NCI-H226 (cell line): Measurements from ENCODE around the gene GASK1A.

Experiments used
- DNase-seq: peaks from one replicate; pipeline ENCODE4 v3.0.0-alpha.2; 2015

Gene GASK1A

DNA sequence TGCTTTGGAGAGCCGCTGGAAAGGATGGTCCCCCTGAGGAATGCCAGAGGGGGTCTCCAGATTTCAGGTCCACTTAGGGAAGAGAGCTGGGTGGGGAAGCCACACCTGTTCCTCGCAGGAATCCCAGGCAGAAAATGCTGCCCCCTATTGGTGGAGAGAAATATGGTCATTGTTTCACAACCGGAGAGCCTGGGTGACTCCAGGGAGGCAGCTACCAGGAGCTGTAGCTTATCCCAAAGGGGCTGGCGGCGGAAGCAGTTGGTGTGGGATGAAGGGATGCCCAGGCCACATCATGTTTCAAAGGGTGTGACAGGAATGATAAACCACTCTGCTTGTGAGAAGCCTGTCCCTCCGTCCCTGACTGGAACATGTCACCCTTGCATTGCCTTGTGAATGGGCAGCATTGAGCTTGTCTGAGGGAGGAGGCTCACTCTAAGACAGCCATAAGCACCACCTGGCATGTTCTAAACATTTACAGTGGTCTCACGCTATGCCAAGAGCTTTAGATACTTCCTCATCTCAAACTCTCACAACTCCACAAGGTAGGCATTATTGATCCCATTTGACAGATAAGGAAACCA, 92.3 kb downstream of the GASK1A start:
- DNase-seq: no peak

DNA sequence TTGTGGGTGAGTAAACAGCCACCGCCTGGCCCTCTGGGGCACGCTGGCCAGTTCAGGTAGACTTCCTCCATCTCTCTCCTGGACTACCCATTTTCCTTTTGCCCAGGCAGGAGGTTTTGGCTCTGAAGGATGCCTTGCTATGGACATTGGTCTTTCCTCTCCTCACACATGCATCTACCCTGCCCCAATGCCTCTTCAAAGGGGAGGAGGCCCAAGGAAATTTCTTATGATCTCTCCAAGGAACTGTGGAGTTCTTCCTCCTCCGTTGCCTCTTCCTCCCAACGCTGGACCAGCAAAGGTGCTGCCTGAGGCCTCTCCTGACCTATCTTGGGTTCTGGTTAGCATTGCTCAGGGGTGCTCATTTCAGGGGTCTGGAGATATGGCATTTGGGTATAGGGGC, 93.2 kb downstream of the GASK1A start:
- no peak for DNase-seq

DNA sequence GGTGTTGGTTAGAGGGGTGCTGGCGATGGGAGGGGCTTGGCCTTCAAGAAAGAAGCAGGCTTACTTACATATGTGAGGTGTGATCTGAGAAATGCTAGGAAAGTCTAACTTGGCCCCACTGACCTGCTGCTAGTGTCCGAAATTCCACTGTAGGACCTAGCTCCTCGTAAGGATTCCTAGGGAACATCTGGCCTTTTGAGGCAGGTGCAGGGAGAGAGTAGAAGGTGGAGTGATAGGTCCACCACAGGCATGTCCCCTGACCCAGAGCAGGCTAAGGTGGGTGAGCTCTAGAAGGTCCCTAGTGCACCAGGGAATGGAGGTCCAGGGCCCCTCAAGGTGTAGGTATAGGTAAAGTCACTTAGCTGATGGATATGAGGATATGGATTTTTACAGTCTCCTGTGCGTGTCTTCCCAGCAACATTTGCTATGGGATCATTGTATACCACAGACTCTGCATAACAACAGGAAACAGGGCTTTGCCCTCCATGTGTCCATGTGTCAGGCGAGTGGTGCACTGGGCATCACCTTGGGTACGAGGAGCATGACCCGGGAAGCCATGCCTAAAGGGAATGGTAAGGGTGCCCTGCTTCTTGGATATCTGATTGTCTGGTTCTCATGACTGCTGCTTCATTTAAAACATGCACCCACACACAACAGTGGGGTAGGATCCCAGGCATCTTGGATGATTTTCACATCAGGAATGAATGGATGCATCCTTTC, 94.2 kb downstream of the GASK1A start:
- DNase-seq: no peak

DNA sequence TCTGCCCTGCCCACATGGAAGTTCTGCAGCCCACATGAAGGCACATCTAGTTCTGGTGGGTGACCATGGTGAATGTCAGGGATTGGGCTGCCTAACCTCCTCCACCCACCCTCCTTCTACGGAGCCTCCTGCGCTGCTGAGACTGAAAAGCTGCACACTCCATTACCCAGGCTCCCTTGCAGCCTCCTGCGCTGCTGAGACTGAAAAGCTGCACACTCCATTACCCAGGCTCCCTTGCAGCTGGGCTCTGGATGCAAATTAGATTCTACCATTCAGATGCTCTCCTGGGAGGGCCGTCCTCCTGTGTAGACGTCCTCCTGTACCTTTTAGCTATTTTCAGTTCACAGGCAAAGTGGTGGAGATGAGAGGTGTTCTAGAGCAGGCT, 94.7 kb downstream of the GASK1A start:
- DNase-seq: no peak

DNA sequence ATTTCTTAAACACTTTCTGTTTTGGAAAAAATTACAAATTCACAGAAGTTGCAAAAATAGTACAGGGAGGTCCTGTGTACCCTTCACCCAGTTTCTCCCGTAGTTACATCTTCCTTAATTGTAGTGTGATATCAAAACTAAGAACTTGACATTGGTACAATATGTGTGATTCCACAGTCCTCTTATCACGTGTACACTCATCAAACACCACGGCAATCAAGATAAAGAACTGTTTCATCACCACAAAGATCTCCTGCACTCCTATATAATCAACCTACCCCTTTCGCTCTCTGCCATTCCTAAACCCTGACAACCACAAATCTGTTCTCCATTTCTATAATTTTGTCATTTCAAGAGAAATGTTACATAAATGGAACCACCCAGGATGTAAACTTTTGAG, 95.4 kb downstream of the GASK1A start:
- no peak for DNase-seq

DNA sequence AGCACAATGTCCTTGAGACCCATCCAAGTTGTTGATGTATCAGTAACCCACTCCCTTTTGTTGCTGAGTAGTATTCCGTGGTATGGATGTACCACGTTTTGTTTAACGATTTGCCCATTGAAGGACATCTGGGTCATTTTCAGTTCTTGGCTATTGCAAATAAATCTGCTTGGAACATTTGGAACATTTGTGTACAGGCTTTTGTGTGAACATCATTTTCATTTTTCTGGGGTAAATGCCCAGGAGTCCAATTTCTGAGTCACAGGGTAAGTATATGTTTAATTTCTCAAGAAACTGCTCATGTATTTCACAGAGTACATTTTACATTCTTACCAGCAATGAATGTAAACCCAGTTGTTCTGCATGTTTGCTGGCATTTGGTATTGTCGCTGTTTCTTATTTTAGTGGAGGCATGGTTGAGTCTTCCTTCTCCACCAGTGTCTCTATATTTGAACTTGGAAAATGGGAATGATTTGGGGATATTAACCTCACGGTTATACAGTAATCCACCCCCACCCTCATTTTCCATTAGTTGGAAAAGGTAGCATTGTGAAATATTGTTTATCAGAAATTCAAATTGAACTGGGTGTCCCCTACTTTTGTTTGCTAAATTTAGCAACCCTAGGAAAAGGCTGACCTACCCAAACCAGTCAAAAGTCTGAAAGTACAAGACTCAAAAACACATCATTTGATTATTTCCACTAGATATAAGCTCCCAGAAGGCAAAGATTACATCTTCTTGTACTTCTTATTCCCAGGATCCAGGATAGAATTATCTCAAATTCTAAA, 96.0 kb downstream of the GASK1A start:
- DNase-seq: no peak

DNA sequence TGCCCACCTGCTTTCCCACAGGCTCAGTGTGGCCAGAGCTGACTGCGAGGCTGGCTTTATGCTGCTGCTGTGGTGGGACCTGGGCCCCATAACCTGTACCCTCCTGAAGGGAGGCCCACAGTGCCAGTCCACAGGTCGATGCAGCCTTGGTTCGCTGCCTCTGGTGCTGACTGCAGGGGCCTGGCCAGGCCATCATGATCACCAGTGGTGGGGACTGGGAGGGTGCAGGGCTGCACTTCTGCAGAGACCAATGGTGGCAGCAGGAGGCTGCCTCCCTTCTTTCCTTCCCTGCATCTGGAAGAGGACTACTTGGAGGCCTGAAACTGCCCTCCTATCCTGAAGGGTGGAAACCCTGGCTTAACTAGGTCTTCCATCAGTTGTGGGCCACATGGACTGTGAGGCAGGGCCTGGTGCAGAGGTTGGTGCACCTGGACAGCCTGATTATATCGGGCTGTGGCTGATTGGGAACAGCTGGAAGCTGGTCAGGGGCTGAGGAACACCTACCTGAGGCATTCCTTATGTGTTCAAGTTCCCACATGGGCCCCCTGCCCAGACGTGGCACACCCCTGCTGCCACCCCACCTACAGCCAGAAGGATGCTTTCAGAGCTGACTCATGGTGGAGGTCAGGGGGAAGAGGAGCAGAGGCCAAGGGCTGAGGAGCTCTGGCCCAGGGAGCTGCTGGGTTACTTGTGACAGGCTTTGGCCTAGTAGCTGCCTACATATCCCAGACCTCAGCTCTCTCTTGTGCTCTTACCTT, 97.0 kb downstream of the GASK1A start:
- DNase-seq: no peak

DNA sequence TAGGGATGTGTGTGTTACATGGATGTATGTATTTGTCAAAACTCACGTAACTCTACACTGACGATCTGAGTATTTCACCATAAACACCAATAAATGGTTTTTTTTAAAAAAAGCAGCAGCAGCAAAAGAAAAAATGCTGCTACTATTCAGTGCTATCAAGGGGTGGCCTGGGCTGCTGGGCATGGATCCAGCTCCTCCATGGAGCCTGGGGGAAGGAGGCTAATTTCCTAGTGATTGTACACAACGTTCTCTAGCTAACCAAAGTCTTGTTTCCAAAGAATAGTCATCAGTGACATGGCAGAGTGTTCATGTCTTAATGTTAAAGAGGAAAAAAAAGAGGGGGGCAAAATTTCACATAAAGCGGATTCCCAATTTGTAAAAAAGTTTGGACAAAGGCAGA, 97.7 kb downstream of the GASK1A start:
- no peak for DNase-seq

DNA sequence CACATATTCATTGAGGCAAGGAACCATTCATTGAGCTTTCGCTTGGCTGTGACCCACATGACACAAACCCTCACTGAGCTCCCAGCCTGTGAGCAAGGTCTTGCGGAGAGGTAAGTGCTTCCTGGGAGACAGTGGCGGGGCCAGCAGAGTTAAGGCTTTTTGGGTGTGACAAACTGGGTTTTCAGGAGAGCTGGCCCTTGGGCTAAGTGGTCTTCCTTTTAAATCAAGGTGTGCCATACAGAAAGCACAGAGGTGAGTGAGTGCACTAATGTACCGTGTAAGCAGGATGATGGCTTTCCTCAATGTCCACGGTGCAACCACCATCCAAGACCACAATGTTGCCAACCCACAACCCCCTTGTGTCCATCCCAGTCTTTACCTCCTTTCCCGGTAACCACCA, 98.2 kb downstream of the GASK1A start:
- no peak for DNase-seq

DNA sequence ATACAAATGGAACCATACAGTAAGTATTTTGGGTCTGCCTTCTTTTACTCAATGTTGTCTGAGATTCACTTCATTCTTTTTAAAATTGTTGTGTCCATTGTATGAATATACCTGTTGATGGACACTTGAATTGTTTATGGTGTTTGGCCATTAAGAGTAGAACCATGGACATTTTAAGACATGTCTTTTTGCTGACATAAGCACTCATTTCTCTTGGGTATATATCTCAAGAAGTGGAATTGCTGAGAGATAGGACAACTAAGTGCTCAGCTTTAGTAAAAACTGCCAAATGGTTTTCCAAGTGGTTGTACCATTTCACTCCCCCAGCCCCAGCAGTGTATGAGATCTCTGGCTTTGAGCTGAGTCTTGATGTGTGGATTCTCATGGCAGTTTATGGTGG, 98.6 kb downstream of the GASK1A start:
- no peak for DNase-seq

DNA sequence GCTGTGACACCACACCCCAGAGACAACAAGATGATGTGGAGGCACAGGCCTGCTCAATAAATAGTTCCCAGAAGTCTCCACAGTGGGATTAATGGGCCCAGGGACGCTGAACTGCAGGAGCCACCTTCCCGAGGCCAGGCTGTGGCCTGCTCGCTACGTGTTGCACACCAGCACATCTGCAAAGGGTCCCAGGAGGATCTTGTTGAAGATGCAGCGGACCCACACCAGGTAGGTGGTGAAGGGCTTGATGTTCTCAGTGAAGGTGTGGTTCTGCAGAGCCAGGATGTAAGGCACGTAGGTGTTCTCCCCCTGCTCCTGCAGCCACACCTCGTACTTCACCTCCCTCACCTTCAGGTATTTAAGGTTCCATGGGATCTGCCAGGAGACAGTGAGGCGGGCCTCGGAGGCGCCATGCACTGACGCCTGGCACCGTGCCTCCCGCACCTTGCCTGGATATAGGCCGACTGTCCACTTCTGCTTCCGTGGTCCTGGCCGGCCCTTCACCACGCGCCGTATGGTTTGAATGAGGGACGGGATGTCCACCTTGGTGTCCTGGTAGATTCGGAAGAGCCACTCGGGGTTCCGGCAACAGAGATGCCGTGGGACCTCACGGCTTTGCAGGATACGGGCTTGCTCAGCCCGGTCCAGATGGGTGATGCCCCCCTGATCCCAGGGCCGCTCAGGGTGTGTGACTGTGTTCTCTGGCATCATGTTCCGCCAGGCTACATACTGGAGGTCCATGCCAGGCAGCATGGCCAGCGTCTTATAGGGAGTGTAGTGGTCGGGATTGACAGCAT, 100.6 kb downstream of the GASK1A start:
- DNase-seq: no peak

DNA sequence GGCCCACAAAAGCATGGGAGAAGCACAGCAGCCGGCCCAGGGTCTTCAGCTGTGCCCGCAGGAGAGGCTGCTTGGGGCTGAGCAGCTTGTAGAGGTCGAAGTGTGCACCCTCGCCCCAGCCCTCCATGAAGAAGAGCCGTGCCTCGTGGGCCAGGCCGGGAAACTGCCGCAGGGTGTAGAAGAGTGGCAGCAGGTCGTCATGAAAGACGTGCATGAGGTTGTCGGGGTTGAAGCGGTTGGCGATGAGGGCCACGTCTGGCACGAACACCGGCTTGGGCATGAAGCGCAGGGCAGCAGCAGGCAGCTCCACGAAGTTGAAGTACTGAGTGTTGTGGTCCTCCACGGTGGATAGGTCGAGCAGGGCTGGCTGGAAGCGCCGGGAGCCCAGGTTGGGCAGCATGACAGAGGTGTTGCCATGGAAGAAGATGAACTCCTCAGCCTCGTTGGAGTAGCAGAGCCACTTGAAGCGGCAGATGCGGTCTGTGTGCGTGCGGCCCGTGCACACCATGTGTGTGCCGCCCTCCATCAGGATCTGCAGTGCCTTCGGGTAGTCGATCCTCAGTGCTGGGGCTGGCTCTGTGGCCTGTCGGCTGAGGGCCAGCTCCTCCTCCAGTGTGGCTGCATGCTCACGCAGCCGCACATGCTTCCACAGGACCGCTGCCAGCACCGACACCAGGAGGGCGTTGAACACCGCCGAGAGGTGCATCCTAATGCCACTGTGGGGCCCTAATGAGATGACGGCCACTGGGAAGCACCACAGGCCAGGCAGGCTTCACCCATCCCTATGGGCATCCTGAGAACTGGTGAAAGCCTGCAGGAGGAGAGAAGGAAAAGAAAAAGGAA, 101.8 kb downstream of the GASK1A start:
- no peak for DNase-seq

DNA sequence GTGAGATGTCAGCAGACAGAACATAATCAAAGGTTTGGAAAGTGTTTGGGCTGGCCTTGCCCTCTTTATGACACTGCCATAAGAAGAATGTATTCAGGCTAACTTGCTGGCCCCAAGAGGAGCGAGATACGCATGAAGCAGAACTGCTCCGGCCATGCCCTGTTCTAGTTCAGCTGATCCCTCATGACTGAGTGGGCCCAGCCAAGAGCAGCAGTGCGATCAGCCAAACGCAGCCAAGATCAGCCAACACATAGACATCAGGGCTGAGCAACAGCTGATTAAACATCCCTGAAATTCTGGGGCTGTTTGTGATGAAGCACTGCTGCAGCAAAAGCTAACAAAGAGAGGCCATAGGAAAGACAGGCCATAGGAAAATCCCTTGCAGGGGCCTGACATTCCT, 102.7 kb downstream of the GASK1A start:
- DNase-seq: no peak

DNA sequence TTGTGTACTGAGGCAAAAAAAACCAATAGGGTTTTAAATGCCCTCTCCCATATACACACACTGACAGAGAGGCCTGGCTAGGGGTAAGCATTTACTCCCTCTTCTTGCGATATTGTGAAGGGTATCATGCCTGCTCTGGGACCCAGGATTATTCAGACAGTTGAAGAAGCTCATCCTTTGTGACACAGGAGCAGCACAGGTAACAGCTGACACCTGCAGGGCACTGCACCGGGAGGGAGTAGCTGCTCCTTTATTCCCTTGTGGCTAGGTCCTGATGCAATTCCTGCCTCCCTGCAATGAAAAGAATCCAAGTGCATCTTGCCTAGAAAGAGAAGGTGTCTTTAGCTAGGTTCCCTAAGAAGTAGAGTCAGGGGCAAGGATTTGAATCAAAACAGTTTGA, 103.3 kb downstream of the GASK1A start:
- DNase-seq: no peak

DNA sequence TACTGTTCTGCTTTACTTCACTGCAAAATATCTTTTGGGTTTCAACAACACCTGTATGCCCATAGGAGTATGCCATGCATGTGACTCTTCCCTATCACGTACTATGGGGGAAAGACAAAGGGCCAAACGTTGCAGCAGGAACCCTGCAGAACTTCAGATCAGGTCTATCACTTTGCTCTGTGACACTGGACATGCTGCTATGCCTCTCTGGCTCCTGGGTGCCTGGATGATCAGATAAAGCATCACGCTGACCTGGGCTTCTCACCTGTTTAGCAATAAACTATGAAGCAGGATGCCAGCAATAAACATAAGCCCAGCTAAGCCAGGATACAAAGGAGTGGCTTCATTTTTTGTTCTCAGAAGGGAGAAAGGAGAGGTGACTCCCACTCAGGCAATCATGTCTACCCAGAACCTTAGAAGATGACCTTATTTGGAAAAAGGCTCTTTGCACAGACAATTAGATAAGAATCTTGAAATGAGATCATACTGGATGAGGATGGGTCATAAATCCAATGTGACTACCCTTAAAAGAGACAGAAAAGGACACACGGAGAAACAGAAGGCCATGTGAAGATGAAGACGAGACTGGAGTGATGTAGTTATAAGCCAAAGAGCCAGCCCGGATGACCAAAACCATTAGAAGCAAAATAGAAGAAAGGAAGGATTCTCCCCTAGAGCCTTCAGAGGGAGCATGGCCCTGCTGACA, 107.5 kb downstream of the GASK1A start:
- no peak for DNase-seq

DNA sequence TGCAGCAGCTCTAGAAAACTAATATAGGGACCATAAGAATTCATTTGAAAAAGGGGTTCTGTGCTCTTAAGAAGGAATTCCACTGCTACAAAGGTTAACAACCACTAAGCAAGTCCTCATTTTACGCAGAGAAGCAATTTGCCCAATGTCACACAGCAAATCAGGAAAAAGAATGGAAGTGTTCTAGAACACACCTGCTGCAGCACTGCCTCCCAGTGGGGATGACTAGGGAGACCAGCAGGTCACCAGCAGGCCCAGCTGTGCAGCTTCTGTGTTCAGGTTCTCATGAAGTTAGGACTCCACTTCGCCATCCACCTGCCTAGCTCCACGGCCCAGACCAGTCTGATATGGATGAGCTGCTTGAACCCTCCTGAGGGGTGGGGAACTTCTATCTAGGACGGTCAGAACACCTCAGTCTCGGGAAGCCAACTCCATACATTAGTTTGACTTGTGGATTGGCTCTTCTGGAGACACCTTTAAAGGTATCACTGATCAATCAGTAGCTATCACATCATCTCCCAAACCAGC, 108.2 kb downstream of the GASK1A start:
- DNase-seq: no peak

DNA sequence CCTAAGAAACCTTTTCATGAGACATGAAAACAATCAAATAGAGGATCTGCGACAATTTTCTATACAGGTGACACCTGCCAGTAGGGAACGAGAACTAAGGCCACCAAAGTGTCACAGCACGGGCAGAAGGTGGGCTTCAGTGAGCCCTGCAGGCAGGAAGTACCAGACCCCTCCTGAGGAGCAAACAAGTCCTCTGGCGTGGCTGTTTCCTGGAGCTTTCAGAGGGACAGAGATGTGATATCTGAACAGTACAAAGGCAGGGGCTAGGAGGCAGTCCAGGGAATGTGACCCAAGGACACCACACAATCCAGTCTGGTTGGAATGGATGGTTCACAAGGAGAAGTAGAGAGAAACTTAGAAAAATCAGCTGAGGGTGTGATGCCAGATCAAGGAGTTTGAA, 110.0 kb downstream of the GASK1A start:
- no peak for DNase-seq

DNA sequence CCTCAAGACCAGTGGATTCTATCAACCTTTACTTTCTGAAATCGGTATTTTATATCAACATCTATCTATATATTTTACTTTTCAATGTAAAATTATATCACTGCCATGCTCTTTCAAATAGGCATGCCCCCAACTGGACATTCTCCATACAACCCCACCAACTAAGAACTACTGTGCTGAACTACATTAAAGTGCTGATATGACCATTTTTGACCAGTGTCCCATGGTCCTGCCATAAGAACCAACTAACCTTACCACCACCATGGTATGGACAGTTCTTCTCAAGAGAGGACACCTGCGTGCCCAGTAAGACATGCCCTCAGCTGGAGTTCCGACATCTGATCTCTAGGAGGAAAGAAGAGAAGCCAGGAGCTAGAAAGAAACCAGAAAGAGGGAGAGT, 111.1 kb downstream of the GASK1A start:
- no peak for DNase-seq

DNA sequence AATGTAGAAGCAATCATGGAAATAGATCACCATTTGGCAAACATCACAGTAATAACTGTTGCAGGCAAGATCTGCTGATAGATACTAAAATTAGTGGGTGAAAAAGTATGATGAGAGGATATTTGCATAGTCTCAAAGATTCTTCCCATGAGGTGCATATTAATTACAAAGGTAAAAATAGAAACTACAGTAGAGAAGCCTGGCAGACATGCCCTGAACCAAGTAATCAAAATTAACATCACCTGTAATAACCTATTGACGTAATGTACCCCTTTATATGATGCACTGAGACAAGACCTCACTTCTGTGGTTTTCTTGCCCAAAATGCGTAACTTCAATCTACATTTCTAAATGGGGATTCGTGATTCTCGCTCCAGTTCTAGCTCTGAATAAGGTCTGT, 112.4 kb downstream of the GASK1A start:
- DNase-seq: no peak

DNA sequence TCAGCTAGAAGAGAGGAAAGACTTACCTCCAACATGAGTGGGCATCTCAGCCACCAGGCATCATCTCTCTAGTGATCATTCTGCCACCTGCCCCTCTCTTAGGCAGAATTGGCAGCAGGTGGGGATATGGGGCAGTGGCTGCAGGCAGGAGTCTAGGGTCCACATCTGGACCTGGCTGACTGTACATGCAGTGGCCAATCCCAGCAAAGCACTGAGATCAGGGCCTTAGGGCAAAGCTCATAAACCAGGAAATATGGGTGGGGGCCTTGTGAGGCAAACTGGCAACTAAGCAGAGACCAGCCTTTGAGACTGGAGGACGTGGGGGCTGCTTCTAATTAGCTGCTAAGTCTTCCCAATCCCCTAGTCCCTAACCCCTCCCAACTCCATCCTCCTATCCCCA, 113.9 kb downstream of the GASK1A start:
- no peak for DNase-seq

DNA sequence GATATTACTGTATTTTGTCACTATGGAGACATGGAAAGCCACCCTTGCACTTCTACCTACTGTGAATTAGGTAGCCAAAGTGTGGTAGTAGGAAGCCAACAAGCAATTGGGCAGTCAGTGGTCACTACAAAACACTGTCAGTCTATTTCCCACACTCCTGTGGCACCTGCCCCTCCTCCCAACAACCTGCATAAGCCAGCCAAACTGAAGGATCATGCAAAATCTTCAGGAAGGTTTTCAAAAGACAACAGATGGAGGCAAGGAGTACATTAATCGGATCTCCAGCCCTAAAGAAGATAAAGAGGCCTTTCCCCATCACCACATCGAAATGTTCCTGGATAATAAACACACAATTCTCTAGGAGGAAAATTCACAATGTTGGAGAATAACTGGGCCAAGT, 114.9 kb downstream of the GASK1A start:
- DNase-seq: no peak
